K562 (cell line): ENCODE data around the gene SPEG. TPM values are rescaled to one million over a fixed set of nuclear protein-coding genes. Genes with fewer than 3 reads are reported as not detected.
A peak's percentile ranks its signal among the peaks of the same experiment; 100 is the strongest.

Source experiments
- ATAC-seq: fragments of 200-7000 bp; cut with Tn5 transposase; 3 replicates; pipeline ENCODE4 v1.9.1; 2020; ENCODE audit warnings: moderate library complexity
- BruUV-seq: library from RNA; stranded (reverse); fragments of 400-500 nt; replicated peaks from 2 replicates; lab custom pipeline; 2021; lab: Mats Ljungman, UMichigan
- CTCF ChIA-PET: fragments of 300-600 bp; formaldehyde crosslinking; extraction: SDS; loops from one replicate; lab custom pipeline; 2021; ENCODE audit warnings: low intra/inter-chr PET ratio; lab: Yijun Ruan, JAX
- POLR2A ChIA-PET: fragments of 300-600, 350-650 bp; sonication (Branson Sonifier 250); formaldehyde crosslinking; extraction: SDS; loops from one replicate; lab custom pipeline; 2021; ENCODE audit warnings: antibody characterized with exemption, inconsistent platforms; lab: Yijun Ruan, JAX
- DNase-seq, 4 experiments: peaks; one replicate each; pipeline versions ENCODE4 v3.0.0 to v3.0.0-alpha.2; 2011 to 2018; ENCODE audit warnings: low spot score in 3 of 4, mixed read lengths in 3 of 4; ENCODE audit errors: extremely low read depth in 1 of 4
- FAIRE-seq: peaks from 2 replicates; lab custom pipeline; 2011; peaks lifted over from hg19 to GRCh38; lab: Jason Lieb, UNC
- H2AFZ ChIP-seq: 2 replicates; pipeline ENCODE4 v1.6.0; 2011; ENCODE audit warnings: low read depth, low read length, control low read depth, inconsistent platforms
- H3K27ac ChIP-seq: fragments of 200-600 bp; 3 replicates; pipeline ENCODE4 v1.8.0; 2011; ENCODE audit warnings: low read depth, mild to moderate bottlenecking, control low read depth, inconsistent platforms, low read length, moderate library complexity, mixed read lengths; ENCODE audit errors: extremely low read depth
- H3K27me3 ChIP-seq, 2 experiments: fragments of 300-600 bp in 1 of 2; 2 replicates in 1 of 2; 3 replicates in 1 of 2; pipeline versions ENCODE4 v1.6.0 to v1.8.0; 2011; ENCODE audit warnings: inconsistent platforms in 2 of 2, low read length in 2 of 2, mild to moderate bottlenecking in 1 of 2, mixed read lengths in 1 of 2, moderate library complexity in 1 of 2; ENCODE audit not compliant: control insufficient read depth in 2 of 2, insufficient read depth in 2 of 2
- H3K36me3 ChIP-seq: fragments of 300-600 bp; 3 replicates; pipeline ENCODE4 v1.8.0; 2011; ENCODE audit warnings: mild to moderate bottlenecking, low read length, inconsistent platforms; ENCODE audit not compliant: control insufficient read depth, insufficient read depth
- H3K4me1 ChIP-seq, 2 experiments: fragments of 200-600 bp in 1 of 2; replicated peaks in 1 of 2; 2 replicates in 1 of 2; 3 replicates in 1 of 2; pipeline versions ENCODE4 v1.5.1 to v1.8.0; 2011; ENCODE audit warnings: inconsistent platforms in 2 of 2, low read length in 2 of 2, mild to moderate bottlenecking in 1 of 2, mixed read lengths in 1 of 2, moderate library complexity in 1 of 2; ENCODE audit not compliant: control insufficient read depth in 2 of 2, insufficient read depth in 2 of 2
- H3K4me2 ChIP-seq: 2 replicates; pipeline ENCODE4 v1.6.1; 2011; ENCODE audit warnings: low read length, control low read depth, inconsistent platforms, mixed read lengths; ENCODE audit not compliant: insufficient read depth
- H3K4me3 ChIP-seq: fragments of 200-600 bp; sonication (generic), shearing (Covaris generic); 2 replicates; pipeline ENCODE4 v1.5.1; 2016; ENCODE audit warnings: control low read depth, inconsistent platforms
- H3K79me2 ChIP-seq: fragments of 200-600 bp; 3 replicates; pipeline ENCODE4 v1.8.0; 2011; ENCODE audit warnings: low read length, inconsistent platforms; ENCODE audit not compliant: control insufficient read depth, insufficient read depth
- H3K9ac ChIP-seq, 2 experiments: 2 replicates each; pipeline versions ENCODE4 v1.6.0 to v1.6.1; 2011; ENCODE audit warnings: low read depth in 2 of 2, low read length in 2 of 2, control low read depth in 1 of 2, inconsistent platforms in 1 of 2, mild to moderate bottlenecking in 1 of 2, mixed read lengths in 1 of 2; ENCODE audit not compliant: insufficient read depth in 1 of 2
- H3K9me1 ChIP-seq: one replicate; pipeline ENCODE4 v1.6.0; 2011; ENCODE audit warnings: inconsistent platforms, mild to moderate bottlenecking, low read length, moderate library complexity; ENCODE audit not compliant: control insufficient read depth, insufficient read depth
- H3K9me3 ChIP-seq: replicated peaks from 2 replicates; pipeline ENCODE4 v1.5.1; 2011; ENCODE audit warnings: low read depth, low read length, inconsistent platforms; ENCODE audit not compliant: control insufficient read depth, insufficient read depth
- H4K20me1 ChIP-seq: replicated peaks from 2 replicates; pipeline ENCODE4 v1.6.1; 2011; ENCODE audit warnings: low read length, inconsistent platforms, mixed read lengths; ENCODE audit not compliant: control insufficient read depth, insufficient read depth
- CGGBP1 ChIP-seq: fragments of 250-450 bp; sonication (Bioruptor Pico); IDR thresholded peaks from 2 replicates; pipeline ENCODE4 v1.9.0; 2021; ENCODE audit warnings: mild to moderate bottlenecking
- DIDO1 ChIP-seq: fragments of 450-650 bp; IDR thresholded peaks from 2 replicates; pipeline ENCODE4 v1.6.1; 2016; ENCODE audit warnings: low read depth, missing biosample characterization, missing genetic modification characterization
- GTF2B ChIP-seq: IDR thresholded peaks from 2 replicates; pipeline ENCODE4 v1.6.1; 2011; ENCODE audit not compliant: insufficient read length; ENCODE audit errors: extremely low read depth
- MTA1 ChIP-seq: fragments of 450-650 bp; IDR thresholded peaks from 2 replicates; pipeline ENCODE4 v1.6.1; 2017; ENCODE audit warnings: borderline replicate concordance
- SNIP1 ChIP-seq: fragments of 450-650 bp; IDR thresholded peaks from 2 replicates; pipeline ENCODE4 v1.7.1; 2017; ENCODE audit warnings: low read depth, mild to moderate bottlenecking
- SNRNP70 ChIP-seq: fragments of 200-400 bp; formaldehyde crosslinking; optimal IDR thresholded peaks from 2 replicates; pipeline ENCODE3; 2017; ENCODE audit warnings: low read depth, low read length
- TAL1 ChIP-seq: fragments of 450-650 bp; IDR thresholded peaks from 2 replicates; pipeline ENCODE4 v1.6.1; 2016; ENCODE audit warnings: mild to moderate bottlenecking
- TGIF2 ChIP-seq: sonication (generic); formaldehyde crosslinking; IDR thresholded peaks from 2 replicates; pipeline ENCODE4 v1.8.1; 2022; ENCODE audit warnings: mild to moderate bottlenecking, missing genetic modification reagents, moderate library complexity
- THRAP3 ChIP-seq: fragments of 450-650 bp; IDR thresholded peaks from 2 replicates; pipeline ENCODE4 v1.6.1; 2016; ENCODE audit warnings: mild to moderate bottlenecking, inconsistent platforms, borderline replicate concordance
- ZNF232 ChIP-seq: sonication (generic); formaldehyde crosslinking; IDR thresholded peaks from 2 replicates; pipeline ENCODE4 v1.8.0; 2022; ENCODE audit warnings: mild to moderate bottlenecking, missing genetic modification reagents
- ZNF408 ChIP-seq: fragments of 250-450 bp; sonication (Bioruptor Pico); IDR thresholded peaks from 2 replicates; pipeline ENCODE4 v1.4.0; 2020; ENCODE audit warnings: low read depth, mild to moderate bottlenecking, moderate library complexity
- WGBS: fragments of 100-300 bp; shearing (Covaris generic); methylation state at CpG from one replicate; pipeline ENCODE4 v1.1.6; 2016; ENCODE audit warnings: low coverage, mixed read lengths; ENCODE audit not compliant: insufficient coverage; ENCODE audit errors: missing lambda C conversion rate; 5-methylcytosine and 5-hydroxymethylcytosine counted together
- in situ Hi-C: fragments of 300-500 bp; cut with MboI; formaldehyde crosslinking; loops from 4 replicates; pipeline ENCODE4 v1.15.0; 2018; ENCODE audit warnings: inconsistent platforms, mixed read lengths
- intact Hi-C: fragments of 100-400 bp; cut with micrococcal nuclease; formaldehyde crosslinking; loops from 2 replicates; pipeline ENCODE4 v1.14.2; 2022
- polyA plus RNA-seq, 8 experiments: library from polyadenylated mRNA; depleted of rRNA in 4 of 8; stranded (reverse) in 5 of 8; unstranded in 3 of 8; fragments of >200 nt; fragmentation: Nextera tagmentation in 2 of 8; fragmentation: Illumina TruSeq in 1 of 8; extraction: Ambion mirVana in 2 of 8; extraction: Trizol in 1 of 8; gene quantifications; 2 replicates each; pipeline versions ENCODE4 v1.2.1 to v1.2.3, GENCODE V29; 2011 to 2014; ENCODE audit warnings: inconsistent platforms in 1 of 8, missing spikeins in 1 of 8
- total RNA-seq, 7 experiments: library from RNA; depleted of rRNA in 6 of 7; stranded (reverse); fragments of >200 nt in 6 of 7; fragmentation: Illumina TruSeq in 2 of 7; extraction: Trizol in 2 of 7; gene quantifications; 2 replicates each; pipeline versions ENCODE4 v1.2.1 to v1.2.3, GENCODE V29; 2011 to 2021; ENCODE audit warnings: low replicate concordance in 1 of 7

Gene SPEG
- total and polyA plus RNA-seq, 9 of the 15 experiments (the other 6 are each of a cell fraction or from before 2014, with no cell fraction given) = 0.49 to 8.7 (median 3.0) TPM

GRCh38 chr2:219544567-219544966, 109.9 kb downstream of the SPEG start:
- ChIA-PET POLR2A (interaction anchor here (0.9 kb wide), 1 partner anchor 143 kb away, joined by 4 read pairs; no protein-coding TSS in a partner anchor), CTCF (interaction anchor here (3.8 kb wide), 1 partner anchor 98 kb away, joined by 80 read pairs; no protein-coding TSS in a partner anchor)
- Histone ChIP-seq H3K27me3 (no peaks in the 10 kb centered on the region), H2AFZ (no peak overlapping the region), H3K4me2 (peak overlapping the region; percentile 63), H3K27ac (no peak overlapping the region), H3K9me1 (no peaks in the 10 kb centered on the region), H3K9ac (peak overlapping the region in 1 of 2 experiments; percentile 94; a peak in 1 of 4 replicates), H3K9me3 (no peaks in the 10 kb centered on the region), H3K4me3 (peak overlapping the region; percentile 83; the same call in 1 of the 2 replicates), H3K36me3 (peaks cover 20% of the 10 kb centered on the region; the same call in 2 of the 3 replicates), H4K20me1 (peaks cover 9% of the 10 kb centered on the region; the same call in 1 of the 2 replicates), H3K79me2 (peaks cover 17% of the 10 kb centered on the region), H3K4me1 (peaks cover 0 to 49% of the 10 kb centered on the region in 2 experiments; a peak in 3 of 5 replicates)
- WGBS = 31% methylated on average over 9 of the region's 9 CpGs
- DNase-seq (no peak), FAIRE-seq (no peak), ATAC-seq (no peak)
- TF ChIP-seq ZNF408 (no peak), TGIF2 (no peak), MTA1 (no peak), TAL1 (no peak), SNRNP70 (no peak), CGGBP1 (CRISPR knock-in tag) (no peak), DIDO1 (no peak), SNIP1 (no peak), ZNF232 (CRISPR knock-in tag) (no peak), GTF2B (no peak), THRAP3 (no peak)
- in situ Hi-C loops (loop anchor here (5.0 to 10.0 kb wide), 2 partner anchors 98 to 150 kb away; no protein-coding TSS in a partner anchor), intact Hi-C loops (loop anchor here (2.0 to 5.0 kb wide), 2 partner anchors 26 to 83 kb away; partner anchors contain the start of genes OBSL1 and SLC4A3)
- no TSS peak for BruUV-seq
